ENCODE data around the gene OXCT1. TPM values are rescaled to one million over a fixed set of nuclear protein-coding genes. Genes with fewer than 3 reads are reported as not detected.
A peak's percentile ranks its signal among the peaks of the same experiment; 100 is the strongest.

OXCT1 gene
- total and polyA plus RNA-seq, 2 of the 13 experiments (the other 11 are each of a cell fraction or from before 2014, with no cell fraction given), result 0.92 to 4.7 TPM

DNA sequence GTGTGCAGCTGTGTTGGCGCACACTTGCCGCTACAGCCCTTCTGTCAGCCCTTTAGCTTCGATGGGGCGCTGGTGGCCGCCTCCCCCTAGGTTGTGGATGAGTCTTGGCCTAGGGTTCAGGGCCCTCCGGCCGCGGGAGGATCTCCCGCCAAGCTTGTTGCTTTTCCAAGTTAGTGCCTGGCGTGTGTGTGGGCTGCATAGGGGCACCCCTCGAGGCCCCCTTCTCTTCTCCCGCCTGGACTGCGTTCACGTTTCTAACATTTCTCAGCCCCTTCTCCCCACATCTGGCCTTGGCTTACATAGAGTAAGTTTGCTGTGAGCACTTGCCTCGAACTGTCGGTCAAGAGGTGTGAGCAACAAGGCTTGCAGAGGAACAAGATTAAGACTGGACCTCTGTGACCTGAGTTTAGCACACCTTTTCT, 413 bp upstream of the OXCT1 start:
- no peak overlapping the region for H3K27ac ChIP-seq (ENCODE audit: extremely low read length, insufficient read depth, low read length)
- no peaks in the 10 kb centered on the region for H3K79me2 ChIP-seq (ENCODE audit: insufficient read depth, low read length)
- ChIA-PET CTCF (ENCODE audit: low intra/inter-chr PET ratio, low total read pairs) (no interaction called here), POLR2A (no interaction called here)
- TF ChIP-seq ZNF274 (CRISPR knock-in tag; IDR thresholded peaks at IDR 0.05), result no peak
- TF ChIP-seq, protein P1, sequence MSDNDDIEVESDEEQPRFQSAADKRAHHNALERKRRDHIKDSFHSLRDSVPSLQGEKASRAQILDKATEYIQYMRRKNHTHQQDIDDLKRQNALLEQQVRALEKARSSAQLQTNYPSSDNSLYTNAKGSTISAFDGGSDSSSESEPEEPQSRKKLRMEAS (IDR thresholded peaks at IDR 0.05), result 0 out of 2 replicates have a peak, but pooled peaks have one; percentile 6
- no peak for TF ChIP-seq NR3C1 (CRISPR knock-in tag; IDR thresholded peaks at IDR 0.05)
- TF ChIP-seq, protein P2, sequence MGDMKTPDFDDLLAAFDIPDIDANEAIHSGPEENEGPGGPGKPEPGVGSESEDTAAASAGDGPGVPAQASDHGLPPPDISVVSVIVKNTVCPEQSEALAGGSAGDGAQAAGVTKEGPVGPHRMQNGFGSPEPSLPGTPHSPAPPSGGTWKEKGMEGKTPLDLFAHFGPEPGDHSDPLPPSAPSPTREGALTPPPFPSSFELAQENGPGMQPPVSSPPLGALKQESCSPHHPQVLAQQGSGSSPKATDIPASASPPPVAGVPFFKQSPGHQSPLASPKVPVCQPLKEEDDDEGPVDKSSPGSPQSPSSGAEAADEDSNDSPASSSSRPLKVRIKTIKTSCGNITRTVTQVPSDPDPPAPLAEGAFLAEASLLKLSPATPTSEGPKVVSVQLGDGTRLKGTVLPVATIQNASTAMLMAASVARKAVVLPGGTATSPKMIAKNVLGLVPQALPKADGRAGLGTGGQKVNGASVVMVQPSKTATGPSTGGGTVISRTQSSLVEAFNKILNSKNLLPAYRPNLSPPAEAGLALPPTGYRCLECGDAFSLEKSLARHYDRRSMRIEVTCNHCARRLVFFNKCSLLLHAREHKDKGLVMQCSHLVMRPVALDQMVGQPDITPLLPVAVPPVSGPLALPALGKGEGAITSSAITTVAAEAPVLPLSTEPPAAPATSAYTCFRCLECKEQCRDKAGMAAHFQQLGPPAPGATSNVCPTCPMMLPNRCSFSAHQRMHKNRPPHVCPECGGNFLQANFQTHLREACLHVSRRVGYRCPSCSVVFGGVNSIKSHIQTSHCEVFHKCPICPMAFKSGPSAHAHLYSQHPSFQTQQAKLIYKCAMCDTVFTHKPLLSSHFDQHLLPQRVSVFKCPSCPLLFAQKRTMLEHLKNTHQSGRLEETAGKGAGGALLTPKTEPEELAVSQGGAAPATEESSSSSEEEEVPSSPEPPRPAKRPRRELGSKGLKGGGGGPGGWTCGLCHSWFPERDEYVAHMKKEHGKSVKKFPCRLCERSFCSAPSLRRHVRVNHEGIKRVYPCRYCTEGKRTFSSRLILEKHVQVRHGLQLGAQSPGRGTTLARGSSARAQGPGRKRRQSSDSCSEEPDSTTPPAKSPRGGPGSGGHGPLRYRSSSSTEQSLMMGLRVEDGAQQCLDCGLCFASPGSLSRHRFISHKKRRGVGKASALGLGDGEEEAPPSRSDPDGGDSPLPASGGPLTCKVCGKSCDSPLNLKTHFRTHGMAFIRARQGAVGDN (CRISPR knock-in tag; IDR thresholded peaks at IDR 0.05), result peak; percentile 49
- TF ChIP-seq, protein P3, sequence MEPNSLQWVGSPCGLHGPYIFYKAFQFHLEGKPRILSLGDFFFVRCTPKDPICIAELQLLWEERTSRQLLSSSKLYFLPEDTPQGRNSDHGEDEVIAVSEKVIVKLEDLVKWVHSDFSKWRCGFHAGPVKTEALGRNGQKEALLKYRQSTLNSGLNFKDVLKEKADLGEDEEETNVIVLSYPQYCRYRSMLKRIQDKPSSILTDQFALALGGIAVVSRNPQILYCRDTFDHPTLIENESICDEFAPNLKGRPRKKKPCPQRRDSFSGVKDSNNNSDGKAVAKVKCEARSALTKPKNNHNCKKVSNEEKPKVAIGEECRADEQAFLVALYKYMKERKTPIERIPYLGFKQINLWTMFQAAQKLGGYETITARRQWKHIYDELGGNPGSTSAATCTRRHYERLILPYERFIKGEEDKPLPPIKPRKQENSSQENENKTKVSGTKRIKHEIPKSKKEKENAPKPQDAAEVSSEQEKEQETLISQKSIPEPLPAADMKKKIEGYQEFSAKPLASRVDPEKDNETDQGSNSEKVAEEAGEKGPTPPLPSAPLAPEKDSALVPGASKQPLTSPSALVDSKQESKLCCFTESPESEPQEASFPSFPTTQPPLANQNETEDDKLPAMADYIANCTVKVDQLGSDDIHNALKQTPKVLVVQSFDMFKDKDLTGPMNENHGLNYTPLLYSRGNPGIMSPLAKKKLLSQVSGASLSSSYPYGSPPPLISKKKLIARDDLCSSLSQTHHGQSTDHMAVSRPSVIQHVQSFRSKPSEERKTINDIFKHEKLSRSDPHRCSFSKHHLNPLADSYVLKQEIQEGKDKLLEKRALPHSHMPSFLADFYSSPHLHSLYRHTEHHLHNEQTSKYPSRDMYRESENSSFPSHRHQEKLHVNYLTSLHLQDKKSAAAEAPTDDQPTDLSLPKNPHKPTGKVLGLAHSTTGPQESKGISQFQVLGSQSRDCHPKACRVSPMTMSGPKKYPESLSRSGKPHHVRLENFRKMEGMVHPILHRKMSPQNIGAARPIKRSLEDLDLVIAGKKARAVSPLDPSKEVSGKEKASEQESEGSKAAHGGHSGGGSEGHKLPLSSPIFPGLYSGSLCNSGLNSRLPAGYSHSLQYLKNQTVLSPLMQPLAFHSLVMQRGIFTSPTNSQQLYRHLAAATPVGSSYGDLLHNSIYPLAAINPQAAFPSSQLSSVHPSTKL (CRISPR knock-in tag; IDR thresholded peaks at IDR 0.05), result no peak
- BruUV-seq (replicated peaks), result no TSS peak
- no peaks in the 10 kb centered on the region for H3K36me3 ChIP-seq (replicated peaks in 1 of 2; ENCODE audit: control insufficient read depth in 1 of 2, insufficient read depth in 2 of 2, low read length in 2 of 2)
- no peak; the same call in 2 of the 3 replicates for ATAC-seq
- H4K20me1 ChIP-seq (ENCODE audit: insufficient read depth, low read length), result no peaks in the 10 kb centered on the region
- FAIRE-seq, result no peak
- peaks cover 8% of the 10 kb centered on the region; the same call in 1 of the 2 replicates for H3K4me1 ChIP-seq (ENCODE audit: insufficient read depth, low read length)
- no peak for DNase-seq (ENCODE audit: low spot score)
- peak overlapping the region; percentile 28; the same call in 1 of the 2 replicates for H3K9ac ChIP-seq (ENCODE audit: insufficient read depth, low read depth, low read length)
- H3K4me3 ChIP-seq (replicated peaks in 1 of 3; ENCODE audit: insufficient read depth in 1 of 3, low read depth in 2 of 3, low read length in 3 of 3), result peak overlapping the region; percentile 22 to 68 (median 54); a peak in 5 of 6 replicates
- in situ Hi-C loops (cut with HindIII; ENCODE audit: extremely low pct_ligation_motif_present, low pct_unique_long_range_greater_than_20kb) (loop anchor here (25.0 kb wide), 2 partner anchors 717 to 892 kb away; partner anchors contain the start of gene CCDC152), intact Hi-C loops (cut with micrococcal nuclease; ENCODE audit: unreplicated experiment) (loop anchor here (1.0 kb wide), 1 partner anchor 34 kb away; the partner anchor contains the start of gene RIMOC1)
- no peak overlapping the region for H2AFZ ChIP-seq (ENCODE audit: low read length)
- H3K27me3 ChIP-seq (ENCODE audit: control insufficient read depth in 1 of 2, insufficient read depth in 2 of 2, low read length in 2 of 2), result peaks cover 0 to 8% of the 10 kb centered on the region in 2 experiments; a peak in 2 of 5 replicates
- H3K9me3 ChIP-seq (ENCODE audit: low read length), result no peaks in the 10 kb centered on the region
- WGBS (ENCODE audit: low lambda C conversion rate), result 18% methylated on average over 15 of the region's 16 CpGs
- peak overlapping the region; percentile 61 for H3K4me2 ChIP-seq (ENCODE audit: low read depth, low read length)
